ENCODE results near the gene RPEL1. TPM values are rescaled to one million over a fixed set of nuclear protein-coding genes. Genes with fewer than 3 reads are reported as not detected.
A peak's percentile ranks its signal among the peaks of the same experiment; 100 is the strongest.

Gene RPEL1
- total and polyA plus RNA-seq, 2 of the 8 experiments (the other 6 are each of a cell fraction or from before 2014, with no cell fraction given), result 0.12 TPM; not detected in 1

DNA sequence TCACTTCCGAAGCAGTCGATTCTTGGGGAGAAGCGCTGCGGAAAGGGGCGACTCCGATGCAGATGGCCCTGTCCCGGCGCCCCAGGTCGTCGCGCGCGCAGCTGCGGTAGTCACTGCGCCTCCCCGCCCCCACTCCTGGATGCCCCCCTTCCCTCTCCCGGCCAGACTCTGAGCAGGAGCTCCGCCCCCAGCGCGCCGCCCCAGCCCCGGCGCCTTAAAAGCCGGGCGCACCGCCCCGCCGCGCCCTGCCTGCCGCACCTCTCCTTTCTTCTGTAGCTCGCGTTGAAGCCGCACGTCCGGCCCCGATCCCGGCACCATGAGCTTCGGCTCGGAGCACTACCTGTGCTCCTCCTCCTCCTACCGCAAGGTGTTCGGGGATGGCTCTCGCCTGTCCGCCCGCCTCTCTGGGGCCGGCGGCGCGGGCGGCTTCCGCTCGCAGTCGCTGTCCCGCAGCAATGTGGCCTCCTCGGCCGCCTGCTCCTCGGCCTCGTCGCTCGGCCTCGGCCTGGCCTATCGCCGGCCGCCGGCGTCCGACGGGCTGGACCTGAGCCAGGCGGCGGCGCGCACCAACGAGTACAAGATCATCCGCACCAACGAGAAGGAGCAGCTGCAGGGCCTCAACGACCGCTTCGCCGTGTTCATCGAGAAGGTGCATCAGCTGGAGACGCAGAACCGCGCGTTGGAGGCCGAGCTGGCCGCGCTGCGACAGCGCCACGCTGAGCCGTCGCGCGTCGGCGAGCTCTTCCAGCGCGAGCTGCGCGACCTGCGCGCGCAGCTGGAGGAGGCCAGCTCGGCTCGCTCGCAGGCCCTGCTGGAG lies 31.4 kb downstream of the RPEL1 start, which contains the start of gene INA:
TSS of gene INA (plus strand) at position 243 of the 817 bp plus-strand sequence. CDS start at position 317, 74 bp downstream.
- no peak within 1 kb of the TSS for H3K14ac ChIP-seq (ENCODE audit: insufficient read length)
- no peak within 1 kb of the TSS for H2AK5ac ChIP-seq (ENCODE audit: low read depth, low read length)
- no peak for FAIRE-seq
- H4K20me1 ChIP-seq (replicated peaks in 1 of 2; ENCODE audit: control insufficient read depth in 1 of 2, insufficient read depth in 2 of 2, low read length in 2 of 2), result peaks cover 3 to 12% of the 10 kb centered on the region in 2 experiments
- no peak within 1 kb of the TSS for H4K91ac ChIP-seq (replicated peaks; ENCODE audit: insufficient read length, low read length)
- peaks cover 16% of the 10 kb centered on the region for H3K23me2 ChIP-seq (ENCODE audit: low read depth, low read length)
- peaks cover 17 to 40% (median 37%) of the 10 kb centered on the region in 4 experiments for H3K27me3 ChIP-seq (replicated peaks in 1 of 4; ENCODE audit: control insufficient read depth in 3 of 4, extremely low read depth in 1 of 4, insufficient read depth in 3 of 4, low read length in 3 of 4)
- H3K18ac ChIP-seq (ENCODE audit: extremely low read depth, low read length), result peak within 1 kb of the TSS; percentile 68
- no peak within 1 kb of the TSS; the same call in 1 of the 2 replicates for H2BK20ac ChIP-seq (ENCODE audit: low read length)
- peak within 1 kb of the TSS; percentile 13 for H2BK120ac ChIP-seq (replicated peaks; ENCODE audit: low read depth, low read length)
- no peak within 1 kb of the TSS for H3K27ac ChIP-seq (ENCODE audit: low read depth, low read length)
- no peak within 1 kb of the TSS; the same call in 1 of the 2 replicates for H2BK12ac ChIP-seq (ENCODE audit: low read depth, low read length)
- peaks cover 7 to 16% (median 12%) of the 10 kb centered on the region in 4 experiments for H3K4me1 ChIP-seq (replicated peaks in 1 of 4; ENCODE audit: control insufficient read depth in 3 of 4, insufficient read depth in 4 of 4, low read length in 3 of 4)
- peak within 1 kb of the TSS; percentile 57 for H4K8ac ChIP-seq (ENCODE audit: extremely low read depth, insufficient read depth, low read length)
- peak within 1 kb of the TSS; percentile 85 to 88 for H3K4me2 ChIP-seq (ENCODE audit: insufficient read depth in 1 of 2, low read depth in 2 of 2, low read length in 2 of 2)
- H3K4me3 ChIP-seq (ENCODE audit: extremely low read depth in 1 of 4, insufficient read depth in 2 of 4, low read depth in 3 of 4, low read length in 4 of 4), result peak within 1 kb of the TSS; percentile 49 to 72 (median 64)
- H3K56ac ChIP-seq (replicated peaks; ENCODE audit: insufficient read length, low read depth, low read length), result no peak within 1 kb of the TSS
- H2AFZ ChIP-seq (ENCODE audit: low read length), result peak within 1 kb of the TSS; percentile 10; the same call in 1 of the 2 replicates
- peak within 1 kb of the TSS in 2 of 4 experiments; percentile 6 to 54; a peak in 5 of 7 replicates for H3K9ac ChIP-seq (replicated peaks in 1 of 4; ENCODE audit: extremely low read depth in 1 of 4, low read depth in 3 of 4, low read length in 3 of 4)
- no peak within 1 kb of the TSS for H3K4ac ChIP-seq (replicated peaks; ENCODE audit: insufficient read length, low read depth, low read length)
- H3K79me2 ChIP-seq (ENCODE audit: control insufficient read depth in 1 of 2, insufficient read depth in 2 of 2, low read length in 2 of 2), result no peaks in the 10 kb centered on the region
- DNase-seq (ENCODE audit: low read depth in 1 of 2, low spot score in 2 of 2), result peak in 1 of 2 experiments; percentile 88
- H2BK5ac ChIP-seq (ENCODE audit: low read depth, low read length), result no peak within 1 kb of the TSS
- H3K23ac ChIP-seq (ENCODE audit: insufficient read length), result no peak within 1 kb of the TSS
- no peaks in the 10 kb centered on the region for H3K9me3 ChIP-seq (ENCODE audit: insufficient read depth in 2 of 2, low read depth in 1 of 2, low read length in 1 of 2)
- ChIA-PET POLR2A (ENCODE audit: partially characterized antibody) (interaction anchor here (0.6 to 2.1 kb wide), 5 partner anchors 10 to 358 kb away, joined by 3 to 10 read pairs (median 3); partner anchors contain the start of gene NT5C2), CTCF (ENCODE audit: partially characterized antibody) (interaction anchor here (0.5 to 2.4 kb wide), 8 partner anchors 9 to 154 kb away, joined by 3 to 9 read pairs (median 4); no protein-coding TSS in a partner anchor)
- no peaks in the 10 kb centered on the region for H3K79me1 ChIP-seq (ENCODE audit: low read depth, low read length)
- no peaks in the 10 kb centered on the region for H3K36me3 ChIP-seq (ENCODE audit: control insufficient read depth in 2 of 4, insufficient read depth in 4 of 4, low read length in 3 of 4)
- H4K5ac ChIP-seq (ENCODE audit: insufficient read length, low read depth, low read length), result no peak within 1 kb of the TSS
- peak within 1 kb of the TSS; percentile 93; the same call in 1 of the 2 replicates for H2BK15ac ChIP-seq (ENCODE audit: low read length)
- WGBS, 2 experiments (ENCODE audit: extremely low coverage in 1 of 2, insufficient coverage in 1 of 2, insufficient read length in 1 of 2, insufficient replicate concordance in 2 of 2, low coverage in 1 of 2, low lambda C conversion rate in 2 of 2, missing lambda C conversion rate in 1 of 2), result 2% methylated on average over 87 of the region's 105 CpGs; no CpG with 5 or more reads in 1 of the 2 experiments
- no peak for TF ChIP-seq CHD1 (IDR thresholded peaks at IDR 0.05; ENCODE audit: low read depth, low read length)
- TF ChIP-seq MAFK (IDR thresholded peaks at IDR 0.05; ENCODE audit: low read depth, low read length), result no peak
- TF ChIP-seq, protein P1, sequence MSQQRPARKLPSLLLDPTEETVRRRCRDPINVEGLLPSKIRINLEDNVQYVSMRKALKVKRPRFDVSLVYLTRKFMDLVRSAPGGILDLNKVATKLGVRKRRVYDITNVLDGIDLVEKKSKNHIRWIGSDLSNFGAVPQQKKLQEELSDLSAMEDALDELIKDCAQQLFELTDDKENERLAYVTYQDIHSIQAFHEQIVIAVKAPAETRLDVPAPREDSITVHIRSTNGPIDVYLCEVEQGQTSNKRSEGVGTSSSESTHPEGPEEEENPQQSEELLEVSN (IDR thresholded peaks at IDR 0.05), result peak; percentile 82
- TF ChIP-seq NANOG (IDR thresholded peaks at IDR 0.05; ENCODE audit: insufficient read depth, low read depth, low read length, poor library complexity, severe bottlenecking), result no peak
- no peak; the same call in 1 of the 2 replicates for TF ChIP-seq POLR2AphosphoS5 (IDR thresholded peaks at IDR 0.05; ENCODE audit: low read depth, low read length)
- no peak for TF ChIP-seq CEBPB (IDR thresholded peaks at IDR 0.05; ENCODE audit: low read depth, low read length)
- no peak for TF ChIP-seq KDM1A (IDR thresholded peaks at IDR 0.05; ENCODE audit: borderline replicate concordance, low read length)
- no peak for TF ChIP-seq RNF2 (IDR thresholded peaks at IDR 0.05; ENCODE audit: borderline replicate concordance, low read depth, low read length, missing control alignments, poor library complexity, severe bottlenecking)
- peak; percentile 19 for TF ChIP-seq TAF7 (optimal IDR thresholded peaks at IDR 0.05; ENCODE audit: borderline replicate concordance, low read depth, low read length)
- no peak for TF ChIP-seq CTBP2 (IDR thresholded peaks at IDR 0.05; ENCODE audit: borderline replicate concordance, insufficient read depth, insufficient read length, low read length)
